NT2/D1 (cell line): ENCODE data around the gene CALHM3.

Experiments used
- SUZ12 ChIP-seq: IDR thresholded peaks from 2 replicates; pipeline ENCODE4 v1.6.1; 2011; ENCODE audit not compliant: insufficient read length, insufficient read depth; ENCODE audit errors: extremely low read depth
- YY1 ChIP-seq: IDR thresholded peaks from 2 replicates; pipeline ENCODE4 v1.6.1; 2011; ENCODE audit not compliant: insufficient read length, insufficient read depth
- ZNF274 ChIP-seq: IDR thresholded peaks from 2 replicates; pipeline ENCODE4 v1.6.1; 2011; ENCODE audit warnings: mild to moderate bottlenecking, low read depth, low read length

- no peak for TF ChIP-seq YY1
- TF ChIP-seq ZNF274 = no peak
- TF ChIP-seq SUZ12 = no peak
These were observed 49.5 kb upstream of the CALHM3 start for GRCh38 chr10:103528549-103528948.
